BJ (cell line): ENCODE measurements around the gene PTPN20. TPM values are rescaled to one million over a fixed set of nuclear protein-coding genes. Genes with fewer than 3 reads are reported as not detected.

Source experiments
- CTCF ChIA-PET: fragments of 350-600 bp; formaldehyde crosslinking; extraction: SDS; loops from one replicate; lab custom pipeline; 2021; ENCODE audit warnings: antibody characterized with exemption, inconsistent platforms; lab: Yijun Ruan, JAX
- POLR2A ChIA-PET: fragments of 300-600 bp; sonication (Branson Sonifier 250); formaldehyde crosslinking; extraction: SDS; loops from one replicate; lab custom pipeline; 2021; ENCODE audit warnings: antibody characterized with exemption; lab: Charles Lee
- DNase-seq: peaks from one replicate; pipeline ENCODE4 v3.0.0-alpha.2; 2011; ENCODE audit warnings: low read depth
- H3K27me3 ChIP-seq: 2 replicates; pipeline ENCODE4 v1.6.0; 2011; ENCODE audit warnings: low read length; ENCODE audit not compliant: control insufficient read depth, insufficient read depth
- H3K36me3 ChIP-seq: 2 replicates; pipeline ENCODE4 v1.5.1; 2011; ENCODE audit warnings: low read length; ENCODE audit not compliant: control insufficient read depth, insufficient read depth
- H3K4me3 ChIP-seq: 2 replicates; pipeline ENCODE4 v1.5.1; 2011; ENCODE audit warnings: low read depth, mild to moderate bottlenecking, control low read depth, low read length
- polyA plus RNA-seq: library from polyadenylated mRNA; depleted of rRNA; stranded (reverse); fragments of >200 nt; gene quantifications from 2 replicates; pipeline ENCODE4 v1.2.3, GENCODE V29; 2011
- TF ChIP-seq, protein P1 (sequence below): IDR thresholded peaks from 2 replicates; pipeline ENCODE4 v1.5.1; 2011; ENCODE audit warnings: low read depth, mild to moderate bottlenecking, control low read depth, inconsistent platforms, low read length, moderate library complexity; ENCODE audit not compliant: insufficient read depth

Gene PTPN20
- polyA plus RNA-seq, 1 experiment: 0.04 TPM

DNA sequence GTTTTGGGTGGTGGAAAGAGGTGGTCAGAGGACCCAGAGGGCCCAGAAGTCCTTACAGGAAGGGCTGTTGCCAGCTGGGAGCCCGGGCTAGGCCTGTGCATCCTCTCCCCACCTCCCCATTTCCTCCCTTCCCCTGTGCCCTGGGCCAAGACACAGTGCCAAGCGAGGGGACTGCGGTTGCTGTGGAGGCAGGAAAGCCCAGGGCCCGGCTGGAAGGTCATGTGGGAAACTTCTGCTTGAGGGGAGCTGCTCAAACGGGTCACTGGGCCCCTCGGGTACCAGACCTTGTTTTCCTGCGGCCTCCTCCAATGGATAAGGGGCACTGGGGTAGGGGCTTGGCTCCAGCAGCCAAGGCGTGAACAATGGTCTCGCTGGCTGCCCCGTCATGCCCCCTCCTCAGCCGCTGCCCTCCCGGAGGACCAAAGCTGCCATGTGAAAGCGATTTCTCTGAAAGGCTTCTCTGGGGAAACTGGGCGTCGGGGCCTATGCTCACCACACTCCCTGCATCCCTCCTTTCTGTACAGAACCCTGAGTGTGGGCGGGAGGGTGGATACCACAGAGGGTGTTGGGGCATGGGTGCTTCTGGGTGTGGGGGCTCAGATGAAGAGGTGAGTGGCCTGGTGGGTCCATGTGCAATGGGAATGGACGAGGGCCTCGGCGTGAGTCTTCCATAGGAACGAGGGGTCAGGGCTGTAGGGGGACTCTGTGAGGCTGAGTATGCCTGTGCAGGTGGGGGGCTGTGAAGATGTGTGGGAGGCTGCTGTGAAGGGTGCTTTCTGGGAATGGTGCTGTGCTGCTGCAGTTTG, 135.3 kb downstream of the PTPN20 start:
- Histone ChIP-seq H3K4me3 (no peak overlapping the region), H3K36me3 (no peaks in the 10 kb centered on the region), H3K27me3 (no peaks in the 10 kb centered on the region)
- DNase-seq: no peak
- TF ChIP-seq, protein P1, sequence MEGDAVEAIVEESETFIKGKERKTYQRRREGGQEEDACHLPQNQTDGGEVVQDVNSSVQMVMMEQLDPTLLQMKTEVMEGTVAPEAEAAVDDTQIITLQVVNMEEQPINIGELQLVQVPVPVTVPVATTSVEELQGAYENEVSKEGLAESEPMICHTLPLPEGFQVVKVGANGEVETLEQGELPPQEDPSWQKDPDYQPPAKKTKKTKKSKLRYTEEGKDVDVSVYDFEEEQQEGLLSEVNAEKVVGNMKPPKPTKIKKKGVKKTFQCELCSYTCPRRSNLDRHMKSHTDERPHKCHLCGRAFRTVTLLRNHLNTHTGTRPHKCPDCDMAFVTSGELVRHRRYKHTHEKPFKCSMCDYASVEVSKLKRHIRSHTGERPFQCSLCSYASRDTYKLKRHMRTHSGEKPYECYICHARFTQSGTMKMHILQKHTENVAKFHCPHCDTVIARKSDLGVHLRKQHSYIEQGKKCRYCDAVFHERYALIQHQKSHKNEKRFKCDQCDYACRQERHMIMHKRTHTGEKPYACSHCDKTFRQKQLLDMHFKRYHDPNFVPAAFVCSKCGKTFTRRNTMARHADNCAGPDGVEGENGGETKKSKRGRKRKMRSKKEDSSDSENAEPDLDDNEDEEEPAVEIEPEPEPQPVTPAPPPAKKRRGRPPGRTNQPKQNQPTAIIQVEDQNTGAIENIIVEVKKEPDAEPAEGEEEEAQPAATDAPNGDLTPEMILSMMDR: no peak
- POLR2A ChIA-PET: no interaction called here
- CTCF ChIA-PET: interaction anchor here (1.2 to 9.2 kb wide), 12 partner anchors 9 to 294 kb away, joined by 3 to 215 read pairs (median 8); no protein-coding TSS in a partner anchor

GRCh38 chr10:47047127-47047504, 135.9 kb downstream of the PTPN20 start:
- POLR2A ChIA-PET: no interaction called here
- CTCF ChIA-PET: interaction anchor here (0.9 to 9.2 kb wide), 40 partner anchors 9 to 277 kb away, joined by 3 to 215 read pairs (median 5); partner anchors contain the start of gene GDF10
- Histone ChIP-seq H3K4me3 (no peak overlapping the region), H3K36me3 (no peaks in the 10 kb centered on the region), H3K27me3 (no peaks in the 10 kb centered on the region)
- no peak for DNase-seq
- TF ChIP-seq, protein P1: no peak

GRCh38 chr10:47047577-47048525, 136.6 kb downstream of the PTPN20 start:
- CTCF ChIA-PET: interaction anchor here (0.6 to 9.2 kb wide), 46 partner anchors 8 to 305 kb away, joined by 3 to 215 read pairs (median 4); partner anchors contain the start of gene GDF10
- no peaks in the 10 kb centered on the region for H3K27me3 ChIP-seq
- no peaks in the 10 kb centered on the region for H3K36me3 ChIP-seq
- no peak overlapping the region for H3K4me3 ChIP-seq
- POLR2A ChIA-PET: no interaction called here
- TF ChIP-seq, protein P1: peak; percentile 91
- DNase-seq: no peak

- no peak overlapping the region for H3K4me3 ChIP-seq
- POLR2A ChIA-PET: no interaction called here
- no peaks in the 10 kb centered on the region for H3K36me3 ChIP-seq
- H3K27me3 ChIP-seq: no peaks in the 10 kb centered on the region
- CTCF ChIA-PET: interaction anchor here (0.6 to 9.2 kb wide), 26 partner anchors 7 to 289 kb away, joined by 3 to 215 read pairs (median 6); partner anchors contain the start of gene GDF10
- TF ChIP-seq, protein P1: no peak
- DNase-seq: no peak
Measured at GRCh38 chr10:47048526-47048905, 137.3 kb downstream of the PTPN20 start.
